ENCODE measurements around the gene NUP43.
"Not testable (repeated sequence)": the region's sequence is repeated elsewhere in the genome, so short reads cannot be mapped to it uniquely, and the experiment has no call there.

NUP43 gene

GRCh38 chr6:149746147-149746946, at the start of gene NUP43:
Gene NUP43 (minus strand): TSS chr6:149746529. CDS start chr6:149746495, 34 bp downstream.
- DNase-seq = peak; percentile 90 to 95

- DNase-seq = no peak
Observed at GRCh38 chr6:149783551-149783950, 37.2 kb upstream of the NUP43 start.

- no peak for DNase-seq
Observed at GRCh38 chr6:149782337-149782736, 36.0 kb upstream of the NUP43 start.

- no peak for DNase-seq
Observed at GRCh38 chr6:149781715-149782114, 35.4 kb upstream of the NUP43 start.

GRCh38 chr6:149779644-149779963, 33.3 kb upstream of the NUP43 start:
- no peak for DNase-seq

- no peak for DNase-seq
Observed at GRCh38 chr6:149777624-149778023, 31.3 kb upstream of the NUP43 start.

GRCh38 chr6:149771925-149772324, 25.6 kb upstream of the NUP43 start:
- DNase-seq = no peak

GRCh38 chr6:149771185-149771584, 24.9 kb upstream of the NUP43 start:
- DNase-seq = no peak

- DNase-seq = no peak
Observed at GRCh38 chr6:149769676-149770075, 23.3 kb upstream of the NUP43 start.

- no peak for DNase-seq
Observed at GRCh38 chr6:149766156-149766769, 19.9 kb upstream of the NUP43 start.

- DNase-seq = no peak
Observed at GRCh38 chr6:149763866-149764265, 17.5 kb upstream of the NUP43 start.

GRCh38 chr6:149761438-149761837, 15.1 kb upstream of the NUP43 start:
- no peak for DNase-seq

- no peak for DNase-seq
Observed at GRCh38 chr6:149756261-149756636, 9.9 kb upstream of the NUP43 start.

GRCh38 chr6:149755300-149756260, 9.3 kb upstream of the NUP43 start:
- no peak for DNase-seq

GRCh38 chr6:149754548-149754947, 8.2 kb upstream of the NUP43 start:
- DNase-seq = no peak

- not testable (repeated sequence) for DNase-seq
Observed at GRCh38 chr6:149753374-149753637, 7.0 kb upstream of the NUP43 start.

GRCh38 chr6:149752600-149753373, 6.5 kb upstream of the NUP43 start:
- no peak for DNase-seq

- not testable (repeated sequence) for DNase-seq
Observed at GRCh38 chr6:149751920-149752319, 5.6 kb upstream of the NUP43 start.

GRCh38 chr6:149751239-149751638, 4.9 kb upstream of the NUP43 start:
- DNase-seq = no peak

GRCh38 chr6:149750136-149750609, 3.8 kb upstream of the NUP43 start:
- DNase-seq = peak; percentile 46 to 59

- peak; percentile 79 to 91 for DNase-seq
Observed at GRCh38 chr6:149749594-149750135, 3.3 kb upstream of the NUP43 start, which contains the start of gene PCMT1. Gene PCMT1 (plus strand): TSS chr6:149749741. CDS start chr6:149749902, 161 bp downstream.

GRCh38 chr6:149749082-149749593, 2.8 kb upstream of the NUP43 start:
- not testable (repeated sequence) for DNase-seq
